Measurements from ENCODE around the gene TUBB6. TPM values are rescaled to one million over a fixed set of nuclear protein-coding genes. Genes with fewer than 3 reads are reported as not detected.

The TUBB6 gene
- total and polyA plus RNA-seq, 2 of the 13 experiments (the other 11 are each of a cell fraction or from before 2014, with no cell fraction given) = 9.9 to 28.6 TPM

DNA sequence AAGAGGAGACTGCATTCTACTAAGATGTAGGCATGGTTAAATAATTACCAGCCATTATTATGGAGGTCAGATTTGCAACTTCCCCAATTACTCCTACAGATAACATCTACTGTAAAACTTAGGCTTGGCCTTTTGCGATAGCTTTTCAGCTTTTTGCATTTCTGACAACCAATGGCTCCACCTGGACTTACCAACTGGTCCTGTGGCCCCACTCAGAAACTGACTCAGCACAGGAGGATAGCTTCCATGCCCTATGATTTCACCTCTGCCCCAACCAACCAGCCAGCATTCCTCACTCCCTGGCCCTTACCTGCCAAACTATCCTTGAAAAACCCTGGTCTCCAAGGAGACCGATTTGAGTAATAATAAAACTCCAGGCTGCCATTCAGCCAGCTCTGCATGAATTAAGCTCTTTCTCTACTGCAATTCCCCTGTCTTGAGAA lies 28.2 kb downstream of the TUBB6 start:
- intact Hi-C loops (cut with micrococcal nuclease; ENCODE audit: unreplicated experiment) (no loop called here), in situ Hi-C loops (cut with HindIII; ENCODE audit: extremely low pct_ligation_motif_present, low pct_unique_long_range_greater_than_20kb) (no loop called here)
- H4K20me1 ChIP-seq (ENCODE audit: insufficient read depth, low read length) = peaks cover 17% of the 10 kb centered on the region
- no TSS peak for BruUV-seq (replicated peaks)
- H3K4me2 ChIP-seq (ENCODE audit: low read depth, low read length) = no peak overlapping the region
- ATAC-seq (no peak), DNase-seq (ENCODE audit: low spot score) (no peak), FAIRE-seq (no peak)
- POLR2A ChIA-PET = interaction anchor here (0.7 kb wide), 1 partner anchor 41 kb away, joined by 3 read pairs; the partner anchor contains the start of gene AFG3L2
- CTCF ChIA-PET (ENCODE audit: low intra/inter-chr PET ratio, low total read pairs) = no interaction called here
- H3K36me3 ChIP-seq (replicated peaks in 1 of 2; ENCODE audit: control insufficient read depth in 1 of 2, insufficient read depth in 2 of 2, low read length in 2 of 2) = peaks cover 14 to 34% of the 10 kb centered on the region in 2 experiments
- 100% methylated on average over 2 of the region's 2 CpGs for WGBS (ENCODE audit: low lambda C conversion rate)
- no peaks in the 10 kb centered on the region for H3K9me3 ChIP-seq (ENCODE audit: low read length)
- H3K4me3 ChIP-seq (replicated peaks in 1 of 3; ENCODE audit: insufficient read depth in 1 of 3, low read depth in 2 of 3, low read length in 3 of 3) = no peak overlapping the region
- H3K27ac ChIP-seq (ENCODE audit: extremely low read length, insufficient read depth, low read length) = no peak overlapping the region
- H3K79me2 ChIP-seq (ENCODE audit: insufficient read depth, low read length) = no peaks in the 10 kb centered on the region
- no peaks in the 10 kb centered on the region for H3K27me3 ChIP-seq (ENCODE audit: control insufficient read depth in 1 of 2, insufficient read depth in 2 of 2, low read length in 2 of 2)
- no peak for TF ChIP-seq ATM (IDR thresholded peaks at IDR 0.05; ENCODE audit: borderline replicate concordance)
- TF ChIP-seq, protein P1, sequence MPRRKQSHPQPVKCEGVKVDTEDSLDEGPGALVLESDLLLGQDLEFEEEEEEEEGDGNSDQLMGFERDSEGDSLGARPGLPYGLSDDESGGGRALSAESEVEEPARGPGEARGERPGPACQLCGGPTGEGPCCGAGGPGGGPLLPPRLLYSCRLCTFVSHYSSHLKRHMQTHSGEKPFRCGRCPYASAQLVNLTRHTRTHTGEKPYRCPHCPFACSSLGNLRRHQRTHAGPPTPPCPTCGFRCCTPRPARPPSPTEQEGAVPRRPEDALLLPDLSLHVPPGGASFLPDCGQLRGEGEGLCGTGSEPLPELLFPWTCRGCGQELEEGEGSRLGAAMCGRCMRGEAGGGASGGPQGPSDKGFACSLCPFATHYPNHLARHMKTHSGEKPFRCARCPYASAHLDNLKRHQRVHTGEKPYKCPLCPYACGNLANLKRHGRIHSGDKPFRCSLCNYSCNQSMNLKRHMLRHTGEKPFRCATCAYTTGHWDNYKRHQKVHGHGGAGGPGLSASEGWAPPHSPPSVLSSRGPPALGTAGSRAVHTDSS (CRISPR knock-in tag; conservative IDR thresholded peaks at IDR 0.05) = no peak
- no peak for TF ChIP-seq TCF12 (IDR thresholded peaks at IDR 0.05)
- TF ChIP-seq TCF12 (CRISPR knock-in tag; IDR thresholded peaks at IDR 0.05) = no peak
- TF ChIP-seq TOE1 (CRISPR knock-in tag; IDR thresholded peaks at IDR 0.05) = no peak
- no peak for TF ChIP-seq KLF11 (CRISPR knock-in tag; IDR thresholded peaks at IDR 0.05)
- TF ChIP-seq RAD51 (IDR thresholded peaks at IDR 0.05; ENCODE audit: borderline replicate concordance) = no peak
- TF ChIP-seq, protein P2, sequence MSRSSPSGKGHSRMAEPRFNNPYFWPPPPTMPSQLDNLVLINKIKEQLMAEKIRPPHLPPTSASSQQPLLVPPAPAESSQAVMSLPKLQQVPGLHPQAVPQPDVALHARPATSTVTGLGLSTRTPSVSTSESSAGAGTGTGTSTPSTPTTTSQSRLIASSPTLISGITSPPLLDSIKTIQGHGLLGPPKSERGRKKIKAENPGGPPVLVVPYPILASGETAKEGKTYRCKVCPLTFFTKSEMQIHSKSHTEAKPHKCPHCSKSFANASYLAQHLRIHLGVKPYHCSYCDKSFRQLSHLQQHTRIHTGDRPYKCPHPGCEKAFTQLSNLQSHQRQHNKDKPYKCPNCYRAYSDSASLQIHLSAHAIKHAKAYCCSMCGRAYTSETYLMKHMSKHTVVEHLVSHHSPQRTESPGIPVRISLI (CRISPR knock-in tag; IDR thresholded peaks at IDR 0.05; ENCODE audit: borderline replicate concordance) = no peak
- TF ChIP-seq ZSCAN29 (CRISPR knock-in tag; conservative IDR thresholded peaks at IDR 0.05) = no peak
- TF ChIP-seq ZNF75D (CRISPR knock-in tag; IDR thresholded peaks at IDR 0.05; ENCODE audit: borderline replicate concordance) = no peak
- TF ChIP-seq DNMT1 (CRISPR knock-in tag; IDR thresholded peaks at IDR 0.05) = no peak
- no peak for TF ChIP-seq MYNN (CRISPR knock-in tag; IDR thresholded peaks at IDR 0.05; ENCODE audit: low read depth)
- TF ChIP-seq, protein P3, sequence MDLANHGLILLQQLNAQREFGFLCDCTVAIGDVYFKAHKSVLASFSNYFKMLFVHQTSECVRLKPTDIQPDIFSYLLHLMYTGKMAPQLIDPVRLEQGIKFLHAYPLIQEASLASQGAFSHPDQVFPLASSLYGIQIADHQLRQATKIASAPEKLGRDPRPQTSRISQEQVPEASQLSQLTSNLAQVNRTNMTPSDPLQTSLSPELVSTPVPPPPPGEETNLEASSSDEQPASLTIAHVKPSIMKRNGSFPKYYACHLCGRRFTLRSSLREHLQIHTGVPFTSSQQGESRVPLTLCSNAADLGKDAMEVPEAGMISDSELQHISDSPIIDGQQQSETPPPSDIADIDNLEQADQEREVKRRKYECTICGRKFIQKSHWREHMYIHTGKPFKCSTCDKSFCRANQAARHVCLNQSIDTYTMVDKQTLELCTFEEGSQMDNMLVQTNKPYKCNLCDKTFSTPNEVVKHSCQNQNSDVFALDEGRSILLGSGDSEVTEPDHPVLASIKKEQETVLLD (CRISPR knock-in tag; IDR thresholded peaks at IDR 0.05; ENCODE audit: low read depth) = no peak
- TF ChIP-seq ZNF547 (CRISPR knock-in tag; IDR thresholded peaks at IDR 0.05) = no peak
- no peak overlapping the region for H2AFZ ChIP-seq (ENCODE audit: low read length)
- H3K9ac ChIP-seq (ENCODE audit: insufficient read depth, low read depth, low read length) = no peak overlapping the region
- peaks cover 23% of the 10 kb centered on the region for H3K4me1 ChIP-seq (ENCODE audit: insufficient read depth, low read length)

Data from HepG2 (cell line).